BE2C (cell line): ENCODE results near the gene ETV6.
A peak's percentile ranks its signal among the peaks of the same experiment; 100 is the strongest.

ENCODE experiments used
- DNase-seq: peaks from one replicate; pipeline ENCODE4 v3.0.0-alpha.2; 2020
- H3K27me3 ChIP-seq: fragments of 250-450 bp; sonication (Bioruptor Pico); 2 replicates; pipeline ENCODE4 v1.5.1; 2020; ENCODE audit warnings: mild to moderate bottlenecking
- H3K36me3 ChIP-seq: fragments of 250-450 bp; sonication (Bioruptor Pico); 2 replicates; pipeline ENCODE4 v1.5.1; 2020; ENCODE audit warnings: mild to moderate bottlenecking
- H3K4me1 ChIP-seq: fragments of 250-450 bp; sonication (Bioruptor Pico); 2 replicates; pipeline ENCODE4 v1.5.1; 2020
- H3K4me3 ChIP-seq: 2 replicates; pipeline ENCODE4 v1.5.1; 2011; ENCODE audit warnings: low read depth, low read length
- H3K9me3 ChIP-seq: fragments of 250-450 bp; sonication (Bioruptor Pico); 2 replicates; pipeline ENCODE4 v1.5.1; 2020
- TF ChIP-seq, protein P1 (sequence below): IDR thresholded peaks from 2 replicates; pipeline ENCODE4 v1.5.1; 2012; ENCODE audit warnings: mild to moderate bottlenecking, low read depth, low read length

The ETV6 gene

DNA sequence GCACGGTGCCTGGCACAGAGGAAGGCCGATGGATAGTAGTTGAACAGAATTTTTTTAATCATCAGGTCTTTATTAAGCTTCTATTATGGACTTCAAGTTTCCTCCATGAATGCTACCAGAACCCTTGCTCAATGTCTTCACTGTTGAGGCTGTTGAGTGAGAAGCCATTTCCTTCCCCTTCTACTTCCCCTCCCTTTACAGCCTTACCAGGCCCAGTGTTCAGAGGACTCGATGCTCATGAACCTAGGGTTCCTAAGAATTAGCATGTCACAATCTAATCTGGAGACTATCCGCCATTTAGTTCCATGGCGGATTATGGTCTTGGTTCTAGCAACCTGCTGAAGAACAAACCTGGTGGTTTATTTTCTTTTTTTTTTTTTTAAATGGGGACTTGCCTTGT lies 17.7 kb downstream of the ETV6 start:
- Histone ChIP-seq H3K27me3 (no peaks in the 10 kb centered on the region), H3K4me1 (peaks cover 3% of the 10 kb centered on the region), H3K9me3 (no peaks in the 10 kb centered on the region), H3K36me3 (no peaks in the 10 kb centered on the region), H3K4me3 (no peak overlapping the region)
- no peak for DNase-seq
- TF ChIP-seq, protein P1, sequence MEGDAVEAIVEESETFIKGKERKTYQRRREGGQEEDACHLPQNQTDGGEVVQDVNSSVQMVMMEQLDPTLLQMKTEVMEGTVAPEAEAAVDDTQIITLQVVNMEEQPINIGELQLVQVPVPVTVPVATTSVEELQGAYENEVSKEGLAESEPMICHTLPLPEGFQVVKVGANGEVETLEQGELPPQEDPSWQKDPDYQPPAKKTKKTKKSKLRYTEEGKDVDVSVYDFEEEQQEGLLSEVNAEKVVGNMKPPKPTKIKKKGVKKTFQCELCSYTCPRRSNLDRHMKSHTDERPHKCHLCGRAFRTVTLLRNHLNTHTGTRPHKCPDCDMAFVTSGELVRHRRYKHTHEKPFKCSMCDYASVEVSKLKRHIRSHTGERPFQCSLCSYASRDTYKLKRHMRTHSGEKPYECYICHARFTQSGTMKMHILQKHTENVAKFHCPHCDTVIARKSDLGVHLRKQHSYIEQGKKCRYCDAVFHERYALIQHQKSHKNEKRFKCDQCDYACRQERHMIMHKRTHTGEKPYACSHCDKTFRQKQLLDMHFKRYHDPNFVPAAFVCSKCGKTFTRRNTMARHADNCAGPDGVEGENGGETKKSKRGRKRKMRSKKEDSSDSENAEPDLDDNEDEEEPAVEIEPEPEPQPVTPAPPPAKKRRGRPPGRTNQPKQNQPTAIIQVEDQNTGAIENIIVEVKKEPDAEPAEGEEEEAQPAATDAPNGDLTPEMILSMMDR: no peak

DNA sequence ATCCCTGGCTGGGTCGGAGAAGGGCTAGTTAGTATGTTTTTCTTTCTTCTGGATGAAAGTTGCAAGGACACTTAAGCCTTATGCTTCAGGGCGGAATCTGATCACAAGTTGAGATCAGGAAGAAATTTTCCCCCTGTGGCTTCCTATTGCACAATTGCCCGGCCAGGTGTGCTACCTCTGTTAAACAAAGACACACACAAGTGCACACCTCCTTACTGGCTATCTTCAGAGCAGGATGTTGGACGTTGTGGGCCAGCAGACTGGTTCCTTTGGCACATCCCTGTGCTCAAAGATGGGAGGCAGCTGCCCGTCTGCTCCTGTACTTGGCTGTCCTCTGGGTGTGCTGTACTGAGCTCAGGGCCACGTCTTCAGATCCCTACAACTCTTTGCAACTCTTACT lies 19.1 kb downstream of the ETV6 start:
- H3K27me3 ChIP-seq: no peaks in the 10 kb centered on the region
- no peaks in the 10 kb centered on the region for H3K9me3 ChIP-seq
- no peak for DNase-seq
- TF ChIP-seq, protein P1: no peak
- H3K36me3 ChIP-seq: no peaks in the 10 kb centered on the region
- peaks cover 9% of the 10 kb centered on the region for H3K4me1 ChIP-seq
- no peak overlapping the region for H3K4me3 ChIP-seq

DNA sequence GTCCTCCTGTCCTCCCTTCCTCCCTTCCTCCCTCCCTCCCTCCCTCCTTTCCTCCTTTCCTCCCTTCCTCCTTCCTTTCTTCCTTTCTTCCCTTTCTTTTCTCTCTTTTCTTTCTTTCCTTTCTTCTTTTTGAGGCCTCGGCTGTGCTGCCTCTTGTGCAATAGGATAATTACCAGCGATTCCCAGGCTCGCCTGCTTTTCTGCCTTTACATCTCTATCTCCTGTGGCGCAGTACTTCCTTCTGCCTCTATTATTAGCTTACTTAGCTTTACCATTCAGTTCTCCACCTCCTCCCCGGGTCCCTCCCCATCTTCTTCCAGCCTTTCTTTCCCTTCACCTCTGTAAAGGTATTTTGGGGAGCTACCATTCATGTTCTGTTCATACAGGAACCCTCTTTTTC lies 19.9 kb downstream of the ETV6 start:
- DNase-seq: no peak
- H3K4me1 ChIP-seq: peaks cover 9% of the 10 kb centered on the region
- no peaks in the 10 kb centered on the region for H3K9me3 ChIP-seq
- TF ChIP-seq, protein P1: no peak
- no peak overlapping the region for H3K4me3 ChIP-seq
- no peaks in the 10 kb centered on the region for H3K27me3 ChIP-seq
- no peaks in the 10 kb centered on the region for H3K36me3 ChIP-seq

DNA sequence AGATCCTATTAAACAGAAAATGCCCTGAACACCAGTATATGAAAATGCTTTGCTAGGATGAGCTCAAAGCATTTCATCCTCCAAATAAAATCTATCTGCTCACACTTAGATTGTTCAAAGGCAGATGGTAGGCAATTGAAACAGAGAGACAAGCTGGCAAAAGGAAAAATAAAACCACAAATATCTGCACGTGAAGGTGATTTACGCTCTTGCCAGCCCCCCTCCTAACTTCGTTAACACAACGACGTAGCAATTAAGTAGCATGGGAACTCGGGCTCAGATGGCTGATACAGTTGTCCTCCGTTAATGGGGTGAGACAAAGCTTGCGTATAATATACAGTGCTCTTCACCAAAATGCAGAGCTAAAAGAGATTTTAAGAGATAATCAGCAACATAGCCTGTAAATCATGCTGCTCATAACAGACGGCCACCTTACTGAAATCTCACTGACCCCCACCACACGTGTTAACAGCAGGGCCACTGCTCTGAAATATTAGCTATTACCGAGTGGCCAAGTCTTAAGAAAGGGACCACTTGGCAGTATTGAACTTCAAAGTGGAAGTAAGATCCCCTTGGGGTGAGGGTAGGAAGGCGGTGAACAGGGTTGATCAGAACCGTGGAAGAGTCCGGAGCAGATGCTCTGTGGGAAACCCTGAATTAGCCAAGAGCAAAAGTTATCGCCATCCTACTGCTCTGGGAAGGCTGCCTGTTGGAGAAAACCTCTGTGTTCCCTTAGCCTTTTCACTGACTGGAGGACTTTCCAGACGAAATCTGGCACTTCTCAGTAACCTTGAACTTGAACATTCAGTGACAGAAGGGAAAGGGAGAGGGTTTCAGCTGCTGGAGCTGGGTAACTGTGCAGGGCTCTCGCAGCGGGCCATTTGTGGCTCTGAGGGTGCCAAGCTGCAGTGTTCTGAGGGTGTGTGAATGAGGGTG lies 23.1 kb downstream of the ETV6 start:
- no peak for DNase-seq
- peak overlapping the region; percentile 40 for H3K4me3 ChIP-seq
- H3K4me1 ChIP-seq: peaks cover 11% of the 10 kb centered on the region
- H3K9me3 ChIP-seq: no peaks in the 10 kb centered on the region
- no peaks in the 10 kb centered on the region for H3K27me3 ChIP-seq
- H3K36me3 ChIP-seq: no peaks in the 10 kb centered on the region
- TF ChIP-seq, protein P1: no peak

DNA sequence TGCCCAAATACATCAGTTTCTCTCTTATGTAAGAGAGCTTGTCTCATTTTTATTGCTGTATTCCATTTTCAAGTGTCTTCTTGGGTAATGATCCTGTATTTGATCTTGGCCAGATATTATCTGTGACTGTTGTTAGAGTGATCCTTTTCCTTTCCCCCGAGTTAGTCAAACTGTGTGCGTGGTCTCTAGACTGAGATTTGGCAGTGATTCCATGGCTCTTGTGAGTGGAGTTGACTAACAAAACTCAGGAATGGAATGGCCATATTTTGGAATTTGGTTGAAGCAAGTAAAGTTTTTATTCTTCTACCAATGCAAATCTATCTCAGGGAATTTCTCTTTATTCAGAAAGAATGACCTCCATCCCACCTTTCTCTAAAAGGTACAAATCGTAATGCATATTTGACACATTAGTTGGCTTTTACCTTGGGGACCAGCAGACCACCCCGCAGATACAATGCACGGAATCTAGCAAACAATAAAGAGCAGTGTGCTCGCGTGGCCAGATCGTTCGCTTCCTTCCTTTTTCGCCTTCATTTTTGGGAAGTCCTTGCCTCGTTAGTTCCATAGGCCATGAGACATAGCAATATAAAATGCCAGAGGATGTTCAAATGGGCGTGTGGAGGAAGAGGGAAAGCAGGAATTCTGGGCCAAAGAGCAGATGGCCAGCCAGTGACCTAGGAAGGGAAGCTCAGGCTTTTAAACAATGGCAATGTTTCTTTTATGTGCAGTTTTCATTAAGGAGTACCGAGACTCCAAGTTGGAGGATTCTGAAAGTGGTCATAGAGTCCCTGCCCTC lies 24.4 kb downstream of the ETV6 start:
- no peaks in the 10 kb centered on the region for H3K36me3 ChIP-seq
- TF ChIP-seq, protein P1: no peak
- H3K4me3 ChIP-seq: no peak overlapping the region
- H3K4me1 ChIP-seq: peaks cover 11% of the 10 kb centered on the region
- no peaks in the 10 kb centered on the region for H3K9me3 ChIP-seq
- no peak for DNase-seq
- H3K27me3 ChIP-seq: no peaks in the 10 kb centered on the region
